IPS-NIHi7 (cell line): ENCODE measurements around the gene SPECC1.
"Not testable (repeated sequence)": the region's sequence is repeated elsewhere in the genome, so short reads cannot be mapped to it uniquely, and the experiment has no call there.

Experiments
- DNase-seq: peaks from one replicate; pipeline ENCODE4 v3.0.0; 2012; ENCODE audit warnings: mixed read lengths; ENCODE audit errors: extremely low spot score

The SPECC1 gene

DNA sequence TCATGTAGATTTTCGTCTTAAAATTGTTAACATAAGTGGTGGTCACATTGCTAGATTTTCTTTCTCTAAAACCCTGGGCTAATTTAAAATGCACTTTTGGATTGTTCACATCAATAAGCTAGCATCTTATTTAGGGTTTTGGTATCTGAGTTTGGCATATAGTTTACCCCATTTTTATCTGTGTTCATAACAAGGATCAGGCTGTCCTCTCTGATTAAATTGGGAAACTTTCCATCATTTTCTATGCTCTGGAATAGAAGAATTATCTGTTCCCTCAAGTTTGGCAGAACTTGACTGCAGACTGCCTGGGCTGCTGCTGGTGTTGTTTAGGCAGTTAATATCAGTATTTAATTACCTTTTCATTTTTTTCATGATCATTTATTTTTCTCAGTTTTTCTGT lies 1.8 kb downstream of the SPECC1 start:
- no peak for DNase-seq

DNA sequence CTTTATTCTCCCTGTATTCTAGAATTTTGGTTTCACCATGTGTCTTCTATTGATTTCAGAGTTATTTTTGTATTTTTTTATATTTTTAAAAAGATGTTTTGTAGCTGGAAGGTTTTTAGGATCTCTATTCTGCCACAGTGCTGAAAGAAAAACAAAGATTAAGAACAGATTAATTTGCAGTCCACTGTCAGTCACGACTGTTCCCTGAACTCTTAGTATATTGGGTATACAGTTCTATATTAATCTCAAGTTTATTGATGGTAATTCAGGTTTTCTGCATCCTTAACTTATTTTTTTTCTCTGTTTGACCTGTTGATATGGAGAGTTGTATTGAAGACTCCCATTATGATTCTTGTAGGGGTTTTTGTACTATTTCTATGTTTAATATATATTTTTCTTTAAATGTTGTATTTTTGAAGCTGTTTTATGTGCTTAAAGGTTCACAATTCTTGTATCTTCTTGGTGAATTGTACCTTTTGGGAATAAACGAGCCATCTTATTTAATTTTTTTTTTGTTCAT lies 2.9 kb downstream of the SPECC1 start:
- no peak for DNase-seq

GRCh38 chr17:20016475-20016992 lies 7.4 kb downstream of the SPECC1 start:
- not testable (repeated sequence) for DNase-seq

DNA sequence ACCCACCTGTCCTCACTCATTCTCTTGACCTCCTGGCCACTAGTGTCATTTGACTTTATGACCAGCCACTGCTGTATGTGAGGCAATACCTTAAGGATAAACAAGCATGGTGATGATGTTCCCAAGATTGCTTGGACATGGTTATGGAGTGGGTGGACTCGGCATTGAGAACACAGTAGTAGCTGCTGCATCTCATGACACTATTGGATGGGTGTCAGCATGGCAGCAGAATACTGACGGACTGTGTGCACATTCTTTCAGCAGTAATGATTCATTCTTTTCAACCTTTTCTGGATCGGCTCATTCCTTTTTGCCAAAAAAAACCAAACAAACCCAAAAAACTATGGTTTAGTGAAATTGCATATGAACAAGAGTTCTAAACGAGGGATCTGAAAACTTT lies 13.5 kb downstream of the SPECC1 start:
- DNase-seq = no peak

- DNase-seq = no peak
Measured at GRCh38 chr17:20026960-20027359, 17.8 kb downstream of the SPECC1 start.

GRCh38 chr17:20028443-20028842 lies 19.3 kb downstream of the SPECC1 start:
- DNase-seq = no peak

- DNase-seq = no peak
Measured at GRCh38 chr17:20032636-20033035, 23.5 kb downstream of the SPECC1 start.

- DNase-seq = no peak
Measured at GRCh38 chr17:20033415-20033814, 24.3 kb downstream of the SPECC1 start.

- DNase-seq = no peak
Measured at GRCh38 chr17:20035501-20035900, 26.3 kb downstream of the SPECC1 start.

- DNase-seq = not testable (repeated sequence)
Measured at GRCh38 chr17:20037286-20037685, 28.1 kb downstream of the SPECC1 start.

- DNase-seq = no peak
Measured at GRCh38 chr17:20039037-20039436, 29.9 kb downstream of the SPECC1 start.

- no peak for DNase-seq
Measured at GRCh38 chr17:20040216-20040615, 31.1 kb downstream of the SPECC1 start.

GRCh38 chr17:20043021-20043420 lies 33.9 kb downstream of the SPECC1 start:
- DNase-seq = no peak

GRCh38 chr17:20045476-20045875 lies 36.3 kb downstream of the SPECC1 start:
- DNase-seq = no peak

GRCh38 chr17:20046629-20047028 lies 37.5 kb downstream of the SPECC1 start:
- DNase-seq = no peak

DNA sequence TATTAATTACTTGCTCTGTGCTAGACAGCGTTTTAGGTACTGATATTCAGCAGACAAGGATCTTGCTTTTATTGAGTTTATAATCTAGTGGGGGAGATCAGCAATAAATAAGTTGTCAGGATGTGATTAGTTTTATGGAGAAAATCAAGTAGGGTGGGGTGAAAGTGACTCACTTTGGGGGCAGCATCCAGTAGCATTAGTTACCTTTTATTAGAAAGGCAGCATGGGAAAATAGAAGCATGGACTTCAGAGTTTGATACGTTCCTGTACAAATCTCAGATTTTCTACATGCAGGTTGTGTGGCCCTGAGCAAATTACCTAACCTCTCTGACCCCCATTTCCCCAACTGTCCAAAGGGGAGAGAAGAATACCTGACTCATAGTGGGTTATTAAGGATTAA lies 42.5 kb downstream of the SPECC1 start:
- no peak for DNase-seq

DNA sequence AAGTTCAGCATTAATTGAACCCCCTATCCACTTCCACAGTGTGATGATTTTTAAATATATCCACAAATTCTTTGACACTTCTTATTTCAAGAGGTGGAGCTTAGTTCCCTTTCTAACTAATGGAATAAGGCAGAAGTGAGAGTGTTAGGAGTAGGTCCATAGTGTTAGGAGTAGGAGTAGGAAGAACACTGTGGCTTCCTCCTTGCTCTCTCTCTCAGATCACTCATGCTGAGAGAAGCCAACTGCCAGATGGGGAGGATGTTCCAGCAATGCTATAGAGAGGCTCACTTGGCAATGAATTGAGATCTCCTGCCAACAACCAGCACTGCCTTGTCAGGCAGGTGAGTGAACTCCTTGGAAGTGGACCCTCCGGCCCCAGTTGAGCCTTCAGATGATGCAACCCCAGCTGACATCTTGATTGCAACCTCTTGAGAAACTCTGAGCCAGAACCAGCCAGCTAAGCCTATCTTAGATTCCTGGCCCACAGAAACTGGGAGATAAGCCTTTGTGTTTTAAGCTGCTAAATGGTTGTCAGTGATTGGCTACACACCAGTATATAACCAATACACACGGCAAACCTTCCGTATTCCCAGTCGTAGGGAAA lies 44.3 kb downstream of the SPECC1 start:
- no peak for DNase-seq

GRCh38 chr17:20059728-20060188 lies 50.6 kb downstream of the SPECC1 start:
- no peak for DNase-seq

GRCh38 chr17:20063665-20064648 lies 54.8 kb downstream of the SPECC1 start:
- no peak for DNase-seq

- DNase-seq = no peak
Measured at GRCh38 chr17:20066253-20066652, 57.1 kb downstream of the SPECC1 start.

DNA sequence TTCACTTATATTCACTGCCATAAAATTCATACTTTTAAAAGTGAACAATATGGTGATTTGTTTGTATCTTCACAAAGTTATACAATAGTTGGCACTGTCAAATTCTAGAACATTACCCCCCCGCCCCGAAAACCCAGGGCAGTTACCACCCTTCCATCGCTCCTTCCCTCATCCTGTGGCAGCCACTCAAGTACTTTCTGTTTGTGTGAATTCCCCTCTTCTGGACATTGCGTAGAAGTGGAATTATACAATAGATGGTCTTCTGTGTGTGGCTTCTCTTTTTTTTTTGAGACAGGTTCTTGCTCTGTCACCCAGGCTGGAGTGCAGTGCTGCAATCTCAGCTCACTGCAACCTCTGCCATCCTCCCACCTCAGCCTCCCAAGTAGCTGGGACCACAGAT lies 58.6 kb downstream of the SPECC1 start:
- DNase-seq = no peak

DNA sequence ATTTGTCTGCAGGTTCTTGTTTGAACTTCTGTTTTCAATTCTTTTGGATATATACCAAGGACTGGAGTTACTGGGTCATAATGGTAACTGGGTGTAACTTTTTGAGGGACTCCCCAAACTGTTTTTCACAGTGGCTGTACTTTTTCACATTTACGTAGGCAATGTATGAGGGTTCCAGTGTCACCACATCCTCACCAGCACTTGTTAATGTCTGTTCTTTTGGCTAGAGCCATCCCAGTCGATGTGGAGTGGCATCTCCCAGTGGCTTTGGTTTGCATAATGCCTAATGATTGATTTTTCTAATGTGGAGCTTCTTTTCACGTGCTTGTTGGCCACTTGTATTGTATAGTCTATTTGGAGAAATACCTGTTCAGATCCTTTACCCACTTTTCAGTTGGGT lies 59.3 kb downstream of the SPECC1 start:
- no peak for DNase-seq
